B cell (primary cell): Measurements from ENCODE around the gene BCAR1.

Experiments
- EZH2 ChIP-seq: IDR thresholded peaks from 2 replicates; pipeline ENCODE4 v1.6.1; 2012; ENCODE audit warnings: borderline replicate concordance, low read depth, mild to moderate bottlenecking, moderate library complexity, low read length; ENCODE audit not compliant: insufficient read depth, poor library complexity, severe bottlenecking
- TF ChIP-seq, protein P1 (sequence below): fragments of 200-600 bp; IDR thresholded peaks from one replicate; pipeline ENCODE4 v1.8.0; 2022; ENCODE audit warnings: antibody characterized with exemption, mild to moderate bottlenecking

DNA sequence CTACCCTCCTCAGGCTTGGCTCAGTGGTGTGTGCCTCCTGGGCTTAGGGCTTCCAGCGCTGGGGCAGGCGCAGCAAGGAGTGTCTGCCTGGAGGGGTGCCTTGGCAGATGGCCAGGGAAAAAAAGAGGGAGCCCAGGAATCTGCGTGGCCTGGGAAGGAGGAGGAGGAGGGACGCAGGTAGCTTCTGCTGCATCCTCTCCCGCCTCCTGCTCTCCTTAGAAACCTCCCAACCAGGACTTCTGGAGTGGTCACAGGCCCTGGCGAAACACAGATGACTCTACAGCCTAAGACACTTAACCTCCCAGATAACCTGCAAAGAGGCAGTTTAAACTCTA is 7.3 kb upstream of the BCAR1 start:
- TF ChIP-seq, protein P1, sequence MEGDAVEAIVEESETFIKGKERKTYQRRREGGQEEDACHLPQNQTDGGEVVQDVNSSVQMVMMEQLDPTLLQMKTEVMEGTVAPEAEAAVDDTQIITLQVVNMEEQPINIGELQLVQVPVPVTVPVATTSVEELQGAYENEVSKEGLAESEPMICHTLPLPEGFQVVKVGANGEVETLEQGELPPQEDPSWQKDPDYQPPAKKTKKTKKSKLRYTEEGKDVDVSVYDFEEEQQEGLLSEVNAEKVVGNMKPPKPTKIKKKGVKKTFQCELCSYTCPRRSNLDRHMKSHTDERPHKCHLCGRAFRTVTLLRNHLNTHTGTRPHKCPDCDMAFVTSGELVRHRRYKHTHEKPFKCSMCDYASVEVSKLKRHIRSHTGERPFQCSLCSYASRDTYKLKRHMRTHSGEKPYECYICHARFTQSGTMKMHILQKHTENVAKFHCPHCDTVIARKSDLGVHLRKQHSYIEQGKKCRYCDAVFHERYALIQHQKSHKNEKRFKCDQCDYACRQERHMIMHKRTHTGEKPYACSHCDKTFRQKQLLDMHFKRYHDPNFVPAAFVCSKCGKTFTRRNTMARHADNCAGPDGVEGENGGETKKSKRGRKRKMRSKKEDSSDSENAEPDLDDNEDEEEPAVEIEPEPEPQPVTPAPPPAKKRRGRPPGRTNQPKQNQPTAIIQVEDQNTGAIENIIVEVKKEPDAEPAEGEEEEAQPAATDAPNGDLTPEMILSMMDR = no peak
- TF ChIP-seq EZH2 = no peak
